PFSK-1 (cell line): ENCODE measurements around the gene TRIM34.

Experiments used
- FOXP2 ChIP-seq: optimal IDR thresholded peaks from 2 replicates; pipeline ENCODE3; 2011; ENCODE audit warnings: borderline replicate concordance, control low read depth, inconsistent platforms; ENCODE audit not compliant: insufficient read depth; ENCODE audit errors: extremely low read length, extremely low read depth
- POLR2AphosphoS5 ChIP-seq: IDR thresholded peaks from 2 replicates; pipeline ENCODE4 v1.6.1; 2012; ENCODE audit warnings: low read depth, mild to moderate bottlenecking, control low read depth, low read length, moderate library complexity
- SIN3A ChIP-seq: IDR thresholded peaks from 2 replicates; pipeline ENCODE4 v1.6.1; 2012; ENCODE audit warnings: mild to moderate bottlenecking, low read length, moderate library complexity, borderline replicate concordance; ENCODE audit not compliant: insufficient read depth
- TAF1 ChIP-seq: IDR thresholded peaks from 2 replicates; pipeline ENCODE4 v1.6.1; 2012; ENCODE audit warnings: low read length, control low read depth, borderline replicate concordance; ENCODE audit not compliant: insufficient read depth
- TF ChIP-seq, protein P1 (sequence below), 2 experiments: IDR thresholded peaks; 2 replicates each; pipeline versions ENCODE4 v1.6.1 to v1.8.0; 2011 to 2012; ENCODE audit warnings: low read depth in 2 of 2, low read length in 2 of 2, control low read depth in 1 of 2, inconsistent platforms in 1 of 2, mild to moderate bottlenecking in 1 of 2, moderate library complexity in 1 of 2; ENCODE audit not compliant: insufficient read depth in 1 of 2

Gene TRIM34

DNA sequence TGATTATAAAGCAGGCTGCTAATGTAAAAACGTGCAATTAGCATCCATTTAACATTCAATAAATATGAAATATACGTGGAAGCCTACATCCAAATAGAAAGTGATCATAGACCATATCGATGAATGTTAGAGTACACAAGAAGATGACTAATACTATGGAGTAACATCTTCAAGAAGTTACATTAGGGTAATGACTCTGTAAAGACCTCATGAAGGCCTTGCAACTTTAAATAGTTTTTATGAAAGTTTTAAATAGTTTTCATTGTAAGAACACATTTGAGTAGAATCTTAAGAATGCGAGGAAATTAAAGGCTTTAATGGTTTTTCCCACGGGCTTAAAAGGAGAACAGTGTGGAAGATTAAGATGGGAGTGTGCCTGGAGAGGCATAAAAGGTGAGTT, 1.4 kb downstream of the TRIM34 start:
- TF ChIP-seq SIN3A (no peak), FOXP2 (no peak), POLR2AphosphoS5 (no peak), TAF1 (no peak)
- TF ChIP-seq, protein P1, sequence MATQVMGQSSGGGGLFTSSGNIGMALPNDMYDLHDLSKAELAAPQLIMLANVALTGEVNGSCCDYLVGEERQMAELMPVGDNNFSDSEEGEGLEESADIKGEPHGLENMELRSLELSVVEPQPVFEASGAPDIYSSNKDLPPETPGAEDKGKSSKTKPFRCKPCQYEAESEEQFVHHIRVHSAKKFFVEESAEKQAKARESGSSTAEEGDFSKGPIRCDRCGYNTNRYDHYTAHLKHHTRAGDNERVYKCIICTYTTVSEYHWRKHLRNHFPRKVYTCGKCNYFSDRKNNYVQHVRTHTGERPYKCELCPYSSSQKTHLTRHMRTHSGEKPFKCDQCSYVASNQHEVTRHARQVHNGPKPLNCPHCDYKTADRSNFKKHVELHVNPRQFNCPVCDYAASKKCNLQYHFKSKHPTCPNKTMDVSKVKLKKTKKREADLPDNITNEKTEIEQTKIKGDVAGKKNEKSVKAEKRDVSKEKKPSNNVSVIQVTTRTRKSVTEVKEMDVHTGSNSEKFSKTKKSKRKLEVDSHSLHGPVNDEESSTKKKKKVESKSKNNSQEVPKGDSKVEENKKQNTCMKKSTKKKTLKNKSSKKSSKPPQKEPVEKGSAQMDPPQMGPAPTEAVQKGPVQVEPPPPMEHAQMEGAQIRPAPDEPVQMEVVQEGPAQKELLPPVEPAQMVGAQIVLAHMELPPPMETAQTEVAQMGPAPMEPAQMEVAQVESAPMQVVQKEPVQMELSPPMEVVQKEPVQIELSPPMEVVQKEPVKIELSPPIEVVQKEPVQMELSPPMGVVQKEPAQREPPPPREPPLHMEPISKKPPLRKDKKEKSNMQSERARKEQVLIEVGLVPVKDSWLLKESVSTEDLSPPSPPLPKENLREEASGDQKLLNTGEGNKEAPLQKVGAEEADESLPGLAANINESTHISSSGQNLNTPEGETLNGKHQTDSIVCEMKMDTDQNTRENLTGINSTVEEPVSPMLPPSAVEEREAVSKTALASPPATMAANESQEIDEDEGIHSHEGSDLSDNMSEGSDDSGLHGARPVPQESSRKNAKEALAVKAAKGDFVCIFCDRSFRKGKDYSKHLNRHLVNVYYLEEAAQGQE (IDR thresholded peaks at IDR 0.05; ENCODE audit: insufficient read depth in 1 of 2, low read depth in 2 of 2, low read length in 2 of 2) = no peak

- TF ChIP-seq, protein P1 (IDR thresholded peaks at IDR 0.05; ENCODE audit: insufficient read depth in 1 of 2, low read depth in 2 of 2, low read length in 2 of 2) = no peak
- no peak for TF ChIP-seq SIN3A
- no peak for TF ChIP-seq FOXP2
- TF ChIP-seq TAF1 = no peak
- TF ChIP-seq POLR2AphosphoS5 = no peak
Observed at GRCh38 chr11:5631417-5631816, 6.6 kb downstream of the TRIM34 start.

DNA sequence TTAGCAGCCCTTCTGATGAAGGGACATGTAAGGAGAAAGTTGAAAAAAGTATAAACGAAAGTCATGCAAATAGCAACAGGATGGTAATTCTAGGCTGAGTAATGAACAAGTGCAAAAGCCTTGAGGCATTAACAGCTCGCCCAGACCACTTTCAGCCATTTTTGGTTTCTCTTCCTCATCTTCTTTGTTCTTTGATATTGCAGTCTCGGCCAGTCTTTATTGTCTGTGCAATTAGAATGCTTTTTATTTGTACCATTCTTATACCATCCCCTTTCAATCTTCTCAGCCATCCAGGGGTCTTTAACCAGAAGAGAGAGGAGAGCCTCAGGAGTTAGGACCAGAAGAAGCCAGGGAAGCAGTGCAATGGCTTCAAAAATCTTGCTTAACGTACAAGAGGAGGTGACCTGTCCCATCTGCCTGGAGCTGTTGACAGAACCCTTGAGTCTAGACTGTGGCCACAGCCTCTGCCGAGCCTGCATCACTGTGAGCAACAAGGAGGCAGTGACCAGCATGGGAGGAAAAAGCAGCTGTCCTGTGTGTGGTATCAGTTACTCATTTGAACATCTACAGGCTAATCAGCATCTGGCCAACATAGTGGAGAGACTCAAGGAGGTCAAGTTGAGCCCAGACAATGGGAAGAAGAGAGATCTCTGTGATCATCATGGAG, 7.3 kb downstream of the TRIM34 start:
- TF ChIP-seq FOXP2 (no peak), SIN3A (no peak), TAF1 (no peak)
- TF ChIP-seq, protein P1 (IDR thresholded peaks at IDR 0.05; ENCODE audit: insufficient read depth in 1 of 2, low read depth in 2 of 2, low read length in 2 of 2) = no peak

GRCh38 chr11:5639953-5640352, 15.2 kb downstream of the TRIM34 start:
- TF ChIP-seq FOXP2 (no peak), POLR2AphosphoS5 (no peak), TAF1 (no peak), SIN3A (no peak)
- TF ChIP-seq, protein P1 (IDR thresholded peaks at IDR 0.05; ENCODE audit: insufficient read depth in 1 of 2, low read depth in 2 of 2, low read length in 2 of 2) = no peak

DNA sequence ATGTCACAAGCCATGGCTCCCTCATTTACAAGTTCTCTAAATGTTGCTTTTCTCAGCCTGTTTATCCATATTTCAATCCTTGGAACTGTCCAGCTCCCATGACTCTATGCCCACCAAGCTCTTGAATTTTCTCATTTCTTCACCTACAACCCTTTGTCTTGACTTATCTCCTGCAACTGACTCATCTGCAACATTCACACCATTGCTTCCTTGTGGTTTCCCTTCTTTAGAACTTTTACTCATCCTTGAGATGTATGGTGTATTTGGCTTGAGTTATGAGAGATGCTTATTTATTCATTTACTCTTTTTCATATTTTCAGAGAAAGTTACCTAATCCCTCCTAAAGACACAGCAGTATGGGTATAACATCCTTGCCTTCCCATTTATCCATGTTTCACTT, 18.8 kb downstream of the TRIM34 start:
- TF ChIP-seq FOXP2 (no peak), TAF1 (no peak), SIN3A (no peak), POLR2AphosphoS5 (no peak)
- TF ChIP-seq, protein P1 (IDR thresholded peaks at IDR 0.05; ENCODE audit: insufficient read depth in 1 of 2, low read depth in 2 of 2, low read length in 2 of 2) = no peak
